Mesendoderm (in vitro differentiated cells): ENCODE results near the gene PRR5L.

ENCODE experiments used
- DNase-seq: peaks from one replicate; pipeline ENCODE4 v3.0.0; 2013
- H2AK5ac ChIP-seq: 2 replicates; pipeline ENCODE4 v1.6.1; 2013; ENCODE audit warnings: low read length, inconsistent platforms
- H2BK120ac ChIP-seq: 2 replicates; pipeline ENCODE4 v1.6.1; 2013; ENCODE audit warnings: low read depth, mild to moderate bottlenecking, low read length, moderate library complexity, mixed read lengths
- H2BK15ac ChIP-seq: replicated peaks from 2 replicates; pipeline ENCODE4 v1.6.1; 2013; ENCODE audit warnings: low read depth, mild to moderate bottlenecking, moderate library complexity
- H2BK5ac ChIP-seq: 2 replicates; pipeline ENCODE4 v1.6.1; 2013; ENCODE audit warnings: low read length, inconsistent platforms
- H3K18ac ChIP-seq: 2 replicates; pipeline ENCODE4 v1.6.1; 2013; ENCODE audit warnings: mild to moderate bottlenecking, low read length, mixed read lengths
- H3K23ac ChIP-seq: one replicate; pipeline ENCODE4 v1.6.1; 2013; ENCODE audit warnings: low read length
- H3K27ac ChIP-seq: 2 replicates; pipeline ENCODE4 v1.5.1; 2013; ENCODE audit warnings: low read depth, mild to moderate bottlenecking, inconsistent platforms, low read length, moderate library complexity
- H3K27me3 ChIP-seq: 2 replicates; pipeline ENCODE4 v1.6.1; 2013; ENCODE audit warnings: low read length, control low read depth, mild to moderate bottlenecking, inconsistent platforms; ENCODE audit not compliant: insufficient read depth, poor library complexity
- H3K36me3 ChIP-seq: 2 replicates; pipeline ENCODE4 v1.6.1; 2013; ENCODE audit warnings: low read length, inconsistent platforms; ENCODE audit not compliant: control insufficient read depth, insufficient read depth
- H3K4ac ChIP-seq: one replicate; pipeline ENCODE4 v1.6.1; 2013; ENCODE audit warnings: low read depth, mild to moderate bottlenecking, low read length, moderate library complexity
- H3K4me1 ChIP-seq: 2 replicates; pipeline ENCODE4 v1.6.1; 2013; ENCODE audit warnings: low read depth, low read length, inconsistent platforms; ENCODE audit not compliant: control insufficient read depth
- H3K4me2 ChIP-seq: 2 replicates; pipeline ENCODE4 v1.6.1; 2013; ENCODE audit warnings: low read length
- H3K4me3 ChIP-seq: 2 replicates; pipeline ENCODE4 v1.5.1; 2013; ENCODE audit warnings: mild to moderate bottlenecking, low read length
- H3K56ac ChIP-seq: one replicate; pipeline ENCODE4 v1.6.1; 2013; ENCODE audit warnings: low read length
- H3K79me1 ChIP-seq: 2 replicates; pipeline ENCODE4 v1.6.1; 2013; ENCODE audit warnings: low read length, inconsistent platforms
- H3K79me2 ChIP-seq: 2 replicates; pipeline ENCODE4 v1.6.1; 2013; ENCODE audit warnings: mild to moderate bottlenecking, low read length; ENCODE audit not compliant: control insufficient read depth, insufficient read depth
- H3K9ac ChIP-seq: 2 replicates; pipeline ENCODE4 v1.6.1; 2013; ENCODE audit warnings: low read length, inconsistent platforms
- H4K5ac ChIP-seq: one replicate; pipeline ENCODE4 v1.6.1; 2013; ENCODE audit warnings: low read length
- H4K8ac ChIP-seq: one replicate; pipeline ENCODE4 v1.6.1; 2013; ENCODE audit warnings: low read depth, mild to moderate bottlenecking, control low read depth, low read length, moderate library complexity
- WGBS: extraction: QIAGEN DNeasy Blood & Tissue Kit; methylation state at CpG from one replicate; pipeline ENCODE4 v1.1.7; 2013; ENCODE audit warnings: low lambda C conversion rate, missing lambda C conversion rate; ENCODE audit not compliant: insufficient coverage; ENCODE audit errors: extremely low coverage; 5-methylcytosine and 5-hydroxymethylcytosine counted together

Gene PRR5L

GRCh38 chr11:36254713-36255112 lies 41.4 kb upstream of the PRR5L start:
- Histone ChIP-seq H3K27ac (no peak overlapping the region), H2BK15ac (no peak overlapping the region), H4K8ac (no peak overlapping the region), H3K27me3 (no peaks in the 10 kb centered on the region), H3K79me2 (no peaks in the 10 kb centered on the region), H2AK5ac (no peak overlapping the region), H3K4me1 (no peaks in the 10 kb centered on the region), H3K23ac (no peak overlapping the region), H3K79me1 (no peaks in the 10 kb centered on the region), H3K56ac (no peak overlapping the region), H3K36me3 (no peaks in the 10 kb centered on the region), H3K4me3 (no peak overlapping the region), H3K4me2 (no peak overlapping the region), H2BK120ac (no peak overlapping the region), H2BK5ac (no peak overlapping the region), H4K5ac (no peak overlapping the region), H3K9ac (no peak overlapping the region), H3K4ac (no peak overlapping the region), H3K18ac (no peak overlapping the region)
- DNase-seq: no peak
- no CpG with 5 or more reads among the region's 1 CpG for WGBS

GRCh38 chr11:36257351-36257750 lies 38.7 kb upstream of the PRR5L start:
- Histone ChIP-seq H3K27ac (no peak overlapping the region), H4K5ac (no peak overlapping the region), H3K18ac (no peak overlapping the region), H3K79me1 (no peaks in the 10 kb centered on the region), H3K27me3 (no peaks in the 10 kb centered on the region), H3K23ac (no peak overlapping the region), H3K4me3 (no peak overlapping the region), H2BK15ac (no peak overlapping the region), H2AK5ac (no peak overlapping the region), H2BK5ac (no peak overlapping the region), H3K4me1 (no peaks in the 10 kb centered on the region), H4K8ac (no peak overlapping the region), H3K4me2 (no peak overlapping the region), H2BK120ac (no peak overlapping the region), H3K56ac (no peak overlapping the region), H3K79me2 (no peaks in the 10 kb centered on the region), H3K4ac (no peak overlapping the region), H3K36me3 (no peaks in the 10 kb centered on the region), H3K9ac (no peak overlapping the region)
- no peak for DNase-seq
- WGBS: no CpG with 5 or more reads among the region's 5 CpGs

GRCh38 chr11:36258730-36259360 lies 37.2 kb upstream of the PRR5L start:
- peak; percentile 86 for DNase-seq
- H3K4me3 ChIP-seq: no peak overlapping the region

GRCh38 chr11:36261094-36261493 lies 35.0 kb upstream of the PRR5L start:
- H3K18ac ChIP-seq: no peak overlapping the region
- no peak overlapping the region for H3K4me2 ChIP-seq
- H3K79me2 ChIP-seq: no peaks in the 10 kb centered on the region
- H2AK5ac ChIP-seq: no peak overlapping the region
- H3K9ac ChIP-seq: no peak overlapping the region
- no peak overlapping the region for H4K8ac ChIP-seq
- no peak overlapping the region for H3K23ac ChIP-seq
- no peak overlapping the region for H2BK120ac ChIP-seq
- no peaks in the 10 kb centered on the region for H3K4me1 ChIP-seq
- no peak for DNase-seq
- no peaks in the 10 kb centered on the region for H3K79me1 ChIP-seq
- no peak overlapping the region for H3K27ac ChIP-seq
- H2BK5ac ChIP-seq: no peak overlapping the region
- no peak overlapping the region for H3K56ac ChIP-seq
- H3K4ac ChIP-seq: no peak overlapping the region
- H3K4me3 ChIP-seq: no peak overlapping the region
- no peak overlapping the region for H4K5ac ChIP-seq
- H3K27me3 ChIP-seq: no peaks in the 10 kb centered on the region
- no peaks in the 10 kb centered on the region for H3K36me3 ChIP-seq
- H2BK15ac ChIP-seq: no peak overlapping the region
- WGBS: no CpG with 5 or more reads among the region's 4 CpGs

More at GRCh38 chr11:36258730-36259360, 37.2 kb upstream of the PRR5L start:
- Histone ChIP-seq H2AK5ac (no peak overlapping the region), H3K79me1 (no peaks in the 10 kb centered on the region), H4K5ac (no peak overlapping the region), H2BK15ac (no peak overlapping the region), H3K18ac (no peak overlapping the region), H3K4me2 (no peak overlapping the region), H3K4me1 (no peaks in the 10 kb centered on the region), H3K79me2 (no peaks in the 10 kb centered on the region), H3K56ac (peak overlapping the region; percentile 15), H3K9ac (no peak overlapping the region), H2BK120ac (no peak overlapping the region), H3K4ac (no peak overlapping the region), H4K8ac (no peak overlapping the region), H3K27ac (no peak overlapping the region), H3K27me3 (no peaks in the 10 kb centered on the region), H3K36me3 (no peaks in the 10 kb centered on the region), H3K23ac (peak overlapping the region; percentile 89), H2BK5ac (no peak overlapping the region)
- no CpG with 5 or more reads among the region's 12 CpGs for WGBS

- no peak for DNase-seq
- H3K23ac ChIP-seq: no peak overlapping the region
- WGBS: no CpG with 5 or more reads among the region's 9 CpGs
Observed at GRCh38 chr11:36264011-36264972, 31.8 kb upstream of the PRR5L start.

More at GRCh38 chr11:36264011-36264972, 31.8 kb upstream of the PRR5L start:
- no peaks in the 10 kb centered on the region for H3K4me1 ChIP-seq
- no peaks in the 10 kb centered on the region for H3K27me3 ChIP-seq
- H3K9ac ChIP-seq: no peak overlapping the region
- H3K18ac ChIP-seq: no peak overlapping the region
- no peaks in the 10 kb centered on the region for H3K79me1 ChIP-seq
- H3K36me3 ChIP-seq: no peaks in the 10 kb centered on the region
- no peak overlapping the region for H4K8ac ChIP-seq
- H3K79me2 ChIP-seq: no peaks in the 10 kb centered on the region
- no peak overlapping the region for H3K27ac ChIP-seq
- no peak overlapping the region for H2AK5ac ChIP-seq
- H3K56ac ChIP-seq: no peak overlapping the region
- no peak overlapping the region for H2BK5ac ChIP-seq
- no peak overlapping the region for H3K4ac ChIP-seq
- H4K5ac ChIP-seq: no peak overlapping the region
- H2BK120ac ChIP-seq: no peak overlapping the region
- no peak overlapping the region for H2BK15ac ChIP-seq
- H3K4me3 ChIP-seq: no peak overlapping the region
- H3K4me2 ChIP-seq: no peak overlapping the region
